Thyroid gland (tissue), 4 donors: ENCODE results near the gene NPAS4.

Experiments used
- POLR2A ChIP-seq, 2 donors: fragments of 450-650 bp; IDR thresholded peaks; one replicate each; pipeline ENCODE4 v1.6.1; 2017; ENCODE audit warnings: antibody characterized with exemption in 2 of 2, mild to moderate bottlenecking in 2 of 2, moderate library complexity in 1 of 2
- TF ChIP-seq, protein P1 (sequence below), 6 experiments: fragments of 200-600 bp in 3 of 6; fragments of 450-650 bp in 3 of 6; sonication (generic) in 3 of 6; IDR thresholded peaks; one replicate each; pipeline ENCODE4 v1.5.1; 2016 to 2019; ENCODE audit warnings: antibody characterized with exemption in 6 of 6, mild to moderate bottlenecking in 2 of 6, inconsistent platforms in 1 of 6, moderate library complexity in 1 of 6

DNA sequence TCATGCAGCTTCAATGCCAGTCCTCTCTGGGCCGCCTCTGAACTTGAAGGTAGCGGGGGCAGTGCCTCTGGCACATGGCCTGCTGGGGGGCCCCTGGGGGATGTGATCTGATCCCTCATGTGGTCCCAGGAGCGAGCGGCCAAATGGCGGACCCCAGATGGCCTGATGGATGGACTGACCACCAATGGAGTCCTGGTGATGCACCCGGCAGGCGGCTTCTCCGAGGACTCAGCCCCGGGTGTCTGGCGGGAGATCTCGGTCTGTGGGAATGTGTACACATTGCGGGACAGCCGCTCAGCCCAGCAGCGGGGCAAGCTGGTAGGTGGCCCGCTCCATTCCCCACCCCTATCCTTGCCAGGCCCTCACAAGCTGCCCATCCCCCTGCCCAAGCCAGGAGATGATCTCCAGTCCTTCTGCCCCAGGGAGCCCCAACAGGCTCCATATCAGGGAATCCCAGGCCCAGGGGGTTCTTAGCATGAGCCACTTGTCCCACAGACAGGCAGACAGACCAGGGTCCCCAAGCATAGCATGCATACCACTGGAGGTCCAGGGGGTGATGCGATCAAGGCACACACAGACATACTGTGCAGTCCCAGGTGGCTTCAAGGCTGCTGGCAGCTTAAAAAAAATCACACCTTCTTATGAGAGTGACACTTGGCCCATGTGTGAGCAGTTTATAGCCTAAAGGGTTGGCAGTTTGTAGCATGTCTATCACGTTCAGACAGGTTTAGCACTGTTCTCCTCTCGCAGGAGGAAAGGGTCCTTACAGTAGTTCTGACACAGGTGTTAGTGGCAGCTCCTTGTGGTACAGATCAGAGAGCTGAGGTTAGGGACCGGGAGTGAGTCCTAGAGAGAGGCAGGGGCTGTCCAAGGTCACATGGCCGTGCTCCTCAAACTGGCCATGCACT is 53.0 kb downstream of the NPAS4 start:
- TF ChIP-seq, protein P1, sequence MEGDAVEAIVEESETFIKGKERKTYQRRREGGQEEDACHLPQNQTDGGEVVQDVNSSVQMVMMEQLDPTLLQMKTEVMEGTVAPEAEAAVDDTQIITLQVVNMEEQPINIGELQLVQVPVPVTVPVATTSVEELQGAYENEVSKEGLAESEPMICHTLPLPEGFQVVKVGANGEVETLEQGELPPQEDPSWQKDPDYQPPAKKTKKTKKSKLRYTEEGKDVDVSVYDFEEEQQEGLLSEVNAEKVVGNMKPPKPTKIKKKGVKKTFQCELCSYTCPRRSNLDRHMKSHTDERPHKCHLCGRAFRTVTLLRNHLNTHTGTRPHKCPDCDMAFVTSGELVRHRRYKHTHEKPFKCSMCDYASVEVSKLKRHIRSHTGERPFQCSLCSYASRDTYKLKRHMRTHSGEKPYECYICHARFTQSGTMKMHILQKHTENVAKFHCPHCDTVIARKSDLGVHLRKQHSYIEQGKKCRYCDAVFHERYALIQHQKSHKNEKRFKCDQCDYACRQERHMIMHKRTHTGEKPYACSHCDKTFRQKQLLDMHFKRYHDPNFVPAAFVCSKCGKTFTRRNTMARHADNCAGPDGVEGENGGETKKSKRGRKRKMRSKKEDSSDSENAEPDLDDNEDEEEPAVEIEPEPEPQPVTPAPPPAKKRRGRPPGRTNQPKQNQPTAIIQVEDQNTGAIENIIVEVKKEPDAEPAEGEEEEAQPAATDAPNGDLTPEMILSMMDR (IDR thresholded peaks at IDR 0.05) = no peak
- TF ChIP-seq POLR2A (IDR thresholded peaks at IDR 0.05) = no peak
